22Rv1 (cell line): ENCODE measurements around the gene EID2.

Experiments used
- ZFX ChIP-seq: fragments of 450-650 bp; IDR thresholded peaks from 2 replicates; pipeline ENCODE4 v1.6.1; 2017; ENCODE audit warnings: antibody characterized with exemption, borderline replicate concordance
- TF ChIP-seq, protein P1 (sequence below): fragments of 450-650 bp; IDR thresholded peaks from 2 replicates; pipeline ENCODE4 v1.5.1; 2017; ENCODE audit warnings: mild to moderate bottlenecking

DNA sequence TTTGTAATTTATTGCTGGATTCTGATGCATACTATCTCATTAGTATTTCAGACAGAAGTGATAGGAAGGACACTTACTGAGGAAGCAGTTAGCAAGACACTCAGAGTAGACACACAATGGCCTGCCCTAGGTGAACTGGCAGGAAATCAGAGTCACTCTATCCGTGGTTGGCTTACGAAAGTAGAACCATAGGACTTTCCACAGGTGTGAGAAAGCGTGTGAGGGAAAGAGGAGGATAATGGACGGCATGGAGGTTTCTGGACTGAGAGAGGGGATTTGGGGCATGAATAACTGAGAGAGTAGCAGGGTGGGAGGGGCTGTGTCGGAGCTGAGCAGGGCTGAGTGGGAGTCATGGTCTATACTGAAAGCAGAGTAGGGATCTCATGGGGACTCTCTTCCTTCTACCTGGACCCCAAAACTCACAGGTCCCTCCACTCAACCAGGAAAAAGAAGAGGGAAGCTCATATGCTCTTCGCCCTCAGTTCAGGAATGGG, 18.7 kb upstream of the EID2 start:
- TF ChIP-seq, protein P1, sequence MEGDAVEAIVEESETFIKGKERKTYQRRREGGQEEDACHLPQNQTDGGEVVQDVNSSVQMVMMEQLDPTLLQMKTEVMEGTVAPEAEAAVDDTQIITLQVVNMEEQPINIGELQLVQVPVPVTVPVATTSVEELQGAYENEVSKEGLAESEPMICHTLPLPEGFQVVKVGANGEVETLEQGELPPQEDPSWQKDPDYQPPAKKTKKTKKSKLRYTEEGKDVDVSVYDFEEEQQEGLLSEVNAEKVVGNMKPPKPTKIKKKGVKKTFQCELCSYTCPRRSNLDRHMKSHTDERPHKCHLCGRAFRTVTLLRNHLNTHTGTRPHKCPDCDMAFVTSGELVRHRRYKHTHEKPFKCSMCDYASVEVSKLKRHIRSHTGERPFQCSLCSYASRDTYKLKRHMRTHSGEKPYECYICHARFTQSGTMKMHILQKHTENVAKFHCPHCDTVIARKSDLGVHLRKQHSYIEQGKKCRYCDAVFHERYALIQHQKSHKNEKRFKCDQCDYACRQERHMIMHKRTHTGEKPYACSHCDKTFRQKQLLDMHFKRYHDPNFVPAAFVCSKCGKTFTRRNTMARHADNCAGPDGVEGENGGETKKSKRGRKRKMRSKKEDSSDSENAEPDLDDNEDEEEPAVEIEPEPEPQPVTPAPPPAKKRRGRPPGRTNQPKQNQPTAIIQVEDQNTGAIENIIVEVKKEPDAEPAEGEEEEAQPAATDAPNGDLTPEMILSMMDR = no peak
- TF ChIP-seq ZFX = no peak
